IPS-18c (cell line): ENCODE measurements around the gene PARN.

Experiments
- H3K4me3 ChIP-seq: 2 replicates; pipeline ENCODE4 v1.7.0; 2013; ENCODE audit warnings: low read depth, mild to moderate bottlenecking, low read length, moderate library complexity; ENCODE audit not compliant: insufficient read depth
- H3K9me3 ChIP-seq: one replicate; pipeline ENCODE4 v1.6.1; 2013; ENCODE audit warnings: mild to moderate bottlenecking, low read length, moderate library complexity; ENCODE audit not compliant: control insufficient read depth, insufficient read depth

Gene PARN

GRCh38 chr16:14496786-14497185 is 133.3 kb downstream of the PARN start:
- H3K4me3 ChIP-seq = no peak overlapping the region
- H3K9me3 ChIP-seq = no peaks in the 10 kb centered on the region

GRCh38 chr16:14496047-14496770 is 133.9 kb downstream of the PARN start:
- no peaks in the 10 kb centered on the region for H3K9me3 ChIP-seq
- H3K4me3 ChIP-seq = no peak overlapping the region

- no peak overlapping the region for H3K4me3 ChIP-seq
- no peaks in the 10 kb centered on the region for H3K9me3 ChIP-seq
Measured at GRCh38 chr16:14495213-14496046, 134.6 kb downstream of the PARN start.

GRCh38 chr16:14494396-14494966 is 135.6 kb downstream of the PARN start:
- no peak overlapping the region for H3K4me3 ChIP-seq
- no peaks in the 10 kb centered on the region for H3K9me3 ChIP-seq

GRCh38 chr16:14493791-14494190 is 136.3 kb downstream of the PARN start:
- Histone ChIP-seq H3K4me3 (no peak overlapping the region), H3K9me3 (no peaks in the 10 kb centered on the region)

- H3K4me3 ChIP-seq = no peak overlapping the region
- no peaks in the 10 kb centered on the region for H3K9me3 ChIP-seq
Measured at GRCh38 chr16:14492614-14493013, 137.4 kb downstream of the PARN start.

- Histone ChIP-seq H3K9me3 (no peaks in the 10 kb centered on the region), H3K4me3 (no peak overlapping the region; the same call in 1 of the 2 replicates)
Measured at GRCh38 chr16:14491861-14492529, 138.1 kb downstream of the PARN start.

GRCh38 chr16:14490235-14490634 is 139.8 kb downstream of the PARN start:
- H3K4me3 ChIP-seq = no peak overlapping the region
- no peaks in the 10 kb centered on the region for H3K9me3 ChIP-seq

- H3K9me3 ChIP-seq = no peaks in the 10 kb centered on the region
- no peak overlapping the region for H3K4me3 ChIP-seq
Measured at GRCh38 chr16:14489460-14489859, 140.6 kb downstream of the PARN start.

GRCh38 chr16:14487579-14487978 is 142.5 kb downstream of the PARN start:
- H3K9me3 ChIP-seq = no peaks in the 10 kb centered on the region
- no peak overlapping the region for H3K4me3 ChIP-seq

GRCh38 chr16:14486520-14487303 is 143.3 kb downstream of the PARN start:
- no peaks in the 10 kb centered on the region for H3K9me3 ChIP-seq
- no peak overlapping the region for H3K4me3 ChIP-seq

- no peaks in the 10 kb centered on the region for H3K9me3 ChIP-seq
- H3K4me3 ChIP-seq = no peak overlapping the region
Measured at GRCh38 chr16:14485811-14486519, 144.1 kb downstream of the PARN start.

GRCh38 chr16:14485121-14485551 is 144.9 kb downstream of the PARN start:
- no peak overlapping the region for H3K4me3 ChIP-seq
- no peaks in the 10 kb centered on the region for H3K9me3 ChIP-seq

GRCh38 chr16:14483819-14484385 is 146.2 kb downstream of the PARN start:
- H3K9me3 ChIP-seq = no peaks in the 10 kb centered on the region
- H3K4me3 ChIP-seq = no peak overlapping the region

- Histone ChIP-seq H3K4me3 (no peak overlapping the region), H3K9me3 (no peaks in the 10 kb centered on the region)
Measured at GRCh38 chr16:14476183-14476582, 153.9 kb downstream of the PARN start.
